GM18520 (cell line): ENCODE results near the gene LBP.
"Not testable (repeated sequence)": the region's sequence is repeated elsewhere in the genome, so short reads cannot be mapped to it uniquely, and the experiment has no call there.

Source experiments
- ATAC-seq: cut with Tn5 transposase; IDR thresholded peaks from one replicate; pipeline ENCODE4 v1.9.1; 2021; ENCODE audit not compliant: unreplicated experiment

LBP gene

DNA sequence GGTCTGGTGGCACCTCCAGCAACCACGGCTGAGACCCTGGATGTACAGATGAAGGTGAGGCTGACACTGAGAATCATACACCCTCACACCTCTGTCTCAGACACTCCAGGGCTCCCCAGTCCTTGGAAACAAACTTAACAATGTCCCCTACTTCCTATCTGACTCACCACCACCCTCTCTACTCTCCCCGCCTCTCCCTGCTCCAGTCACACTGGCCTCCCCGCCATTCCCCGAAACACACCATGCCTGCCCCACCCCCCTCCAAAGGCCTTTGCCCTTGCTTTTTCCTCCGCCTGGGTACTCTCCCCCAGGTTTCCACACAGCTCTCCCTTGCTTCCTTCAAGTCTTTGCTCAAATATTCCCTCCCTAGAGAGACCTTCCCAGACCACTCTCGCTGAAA lies 26.1 kb upstream of the LBP start:
- no peak for ATAC-seq

DNA sequence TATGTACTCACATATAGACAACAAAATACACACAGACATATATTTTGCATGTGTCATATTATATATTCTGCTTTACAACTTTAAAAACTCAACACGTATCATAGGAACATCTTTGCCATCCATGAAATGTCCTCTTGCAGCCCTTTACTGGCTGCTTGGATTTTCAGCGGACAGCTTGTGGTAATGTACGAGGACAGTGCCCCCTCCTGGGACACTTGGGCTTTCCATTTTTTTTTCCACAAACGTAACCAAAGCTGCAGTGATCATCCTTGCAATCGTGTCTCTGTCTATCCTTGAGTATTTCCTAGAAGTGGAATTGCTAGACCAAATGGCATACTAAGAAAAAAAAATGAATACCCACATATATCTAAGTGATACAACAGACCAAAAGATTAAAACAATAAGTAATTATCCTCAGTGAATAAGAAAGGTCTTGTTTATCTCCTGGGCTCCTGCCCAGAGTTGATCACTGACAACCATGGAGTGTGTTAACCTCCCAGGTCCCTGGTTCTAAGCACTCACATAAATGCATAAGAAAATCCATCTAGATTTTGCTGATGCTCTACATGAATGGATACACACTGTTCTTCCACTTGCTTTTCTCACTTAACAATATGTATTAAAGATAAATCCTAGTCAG lies 24.2 kb upstream of the LBP start:
- ATAC-seq: no peak

DNA sequence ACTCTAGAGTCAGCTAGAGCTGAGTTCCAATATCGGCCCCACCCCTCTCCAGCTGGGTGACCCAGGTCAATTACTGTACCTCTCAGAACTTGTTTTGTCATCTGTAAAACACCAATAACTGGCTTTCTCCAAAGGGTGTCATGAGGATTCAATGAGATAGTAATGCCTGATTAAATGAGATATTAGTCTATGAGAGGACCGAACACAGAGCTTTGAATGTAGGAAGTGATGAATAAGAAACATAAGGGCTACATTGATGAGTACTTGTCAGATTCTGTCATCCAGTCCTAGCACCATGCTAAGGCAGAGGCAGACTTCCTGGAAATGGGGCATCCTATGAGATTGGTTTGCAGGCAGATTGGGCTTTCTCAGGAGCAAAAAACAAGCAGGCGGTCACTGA lies 22.1 kb upstream of the LBP start:
- ATAC-seq: no peak

DNA sequence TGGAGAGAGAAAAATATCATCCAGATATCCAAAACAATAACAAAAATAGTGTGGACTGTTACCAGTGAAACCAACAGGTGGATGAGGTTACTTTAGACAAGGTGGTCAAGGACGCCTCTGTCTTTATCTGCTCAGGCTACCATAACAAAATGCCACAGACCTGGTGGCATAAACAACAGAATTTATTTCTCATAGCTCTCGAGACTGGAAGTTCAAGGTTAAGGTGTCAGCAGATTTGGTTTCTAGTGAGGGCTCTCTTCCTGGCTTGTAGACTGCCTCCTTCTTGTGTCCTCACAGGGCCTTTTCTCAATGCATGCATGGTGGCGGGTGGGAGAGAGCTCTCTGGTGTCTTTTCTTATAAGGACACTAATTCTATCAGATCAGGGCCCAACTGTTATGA lies 21.1 kb upstream of the LBP start:
- no peak for ATAC-seq

DNA sequence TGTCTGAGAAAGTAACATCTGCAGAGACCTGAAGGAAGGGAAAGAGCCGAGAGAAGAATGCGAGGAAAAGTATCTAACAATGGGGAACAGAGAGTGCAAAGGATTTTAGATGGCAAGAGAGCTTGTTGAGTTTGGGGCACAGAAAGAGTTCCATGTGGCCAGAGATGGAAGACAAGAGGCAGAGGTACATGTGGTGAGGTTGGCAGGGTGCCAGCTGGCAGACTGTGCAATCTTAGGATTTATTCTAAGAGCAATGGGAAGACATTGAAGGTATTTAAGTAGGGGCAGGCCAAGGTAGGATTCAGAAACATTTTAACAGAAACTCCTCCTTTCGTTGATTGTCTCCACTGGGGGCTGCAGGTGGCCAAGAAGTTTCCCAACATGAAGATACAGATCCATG lies 20.4 kb upstream of the LBP start:
- no peak for ATAC-seq

DNA sequence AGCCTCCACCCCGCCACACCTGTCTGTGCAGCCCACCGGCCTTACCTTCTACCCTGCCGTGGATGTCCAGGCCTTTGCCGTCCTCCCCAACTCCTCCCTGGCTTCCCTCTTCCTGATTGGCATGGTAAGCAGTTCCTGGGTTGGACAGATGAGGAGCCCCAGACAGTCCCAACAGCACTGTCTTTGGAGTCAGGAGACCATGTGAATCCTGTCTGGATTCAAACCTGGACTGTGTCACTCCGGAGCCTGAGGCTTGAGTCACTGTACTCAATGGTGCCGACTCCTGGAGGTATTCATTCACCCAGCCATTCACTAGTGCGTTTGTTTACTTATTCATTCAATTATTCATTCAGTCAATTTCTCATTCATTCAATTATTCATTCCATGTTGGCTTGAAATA lies 20.0 kb upstream of the LBP start:
- ATAC-seq: no peak

DNA sequence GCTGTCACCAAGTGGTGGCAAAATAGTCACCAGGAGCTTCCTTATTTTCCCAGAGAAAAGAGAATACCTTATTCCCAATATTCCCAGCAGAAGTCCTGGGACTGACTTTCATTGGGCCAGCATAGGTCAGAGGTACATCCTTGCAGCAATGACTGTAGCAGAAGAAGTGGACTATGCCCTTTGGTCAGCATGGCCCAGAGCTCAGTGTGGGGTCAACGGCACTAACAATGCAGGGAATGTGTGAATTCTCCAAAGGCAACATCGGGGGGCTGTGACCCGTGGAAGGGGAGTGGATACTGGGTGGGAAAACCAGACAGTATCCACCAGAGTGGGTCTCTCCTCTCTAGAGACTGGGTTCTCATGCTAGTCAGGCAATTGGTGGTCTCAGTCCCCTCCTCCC lies 15.6 kb upstream of the LBP start:
- ATAC-seq: no peak

DNA sequence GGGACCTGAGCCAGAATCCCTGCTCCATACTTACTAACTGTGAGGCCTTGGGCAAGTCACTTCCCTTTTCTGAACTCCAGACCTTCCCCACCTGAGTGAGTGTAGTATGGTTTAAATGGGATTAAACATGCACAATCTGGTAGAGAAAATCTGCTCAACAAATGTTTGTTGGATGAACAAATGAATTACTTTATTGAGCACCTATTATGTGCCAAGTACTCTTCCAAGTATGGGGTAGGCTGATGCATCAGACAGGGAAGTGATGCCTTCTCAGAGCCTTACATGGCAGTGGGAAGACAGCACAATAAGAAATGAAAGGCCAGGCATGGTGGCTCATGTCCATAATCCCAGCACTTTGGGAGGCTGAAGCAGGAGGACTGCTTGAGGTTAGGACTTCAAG lies 15.0 kb upstream of the LBP start:
- no peak for ATAC-seq

DNA sequence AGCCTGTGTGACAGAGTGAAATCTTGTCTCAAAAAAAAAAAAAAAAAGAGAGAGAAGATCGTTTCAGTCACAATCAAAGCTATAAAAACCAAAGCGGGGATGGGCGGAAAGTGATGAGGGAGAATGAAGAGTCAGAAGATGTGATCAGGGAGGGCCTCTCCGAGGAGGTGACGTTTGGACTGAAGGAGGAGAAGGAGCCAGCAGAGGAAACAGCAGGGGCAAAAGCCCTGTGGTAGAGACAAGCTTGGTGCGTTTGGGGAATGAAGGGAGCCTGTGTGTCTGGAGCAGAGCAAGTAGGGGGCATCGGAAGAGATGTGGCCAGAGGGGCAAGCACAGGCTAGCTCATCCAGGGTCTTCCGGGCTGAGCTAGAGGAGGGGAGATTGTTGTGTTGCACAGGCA lies 14.5 kb upstream of the LBP start:
- no peak for ATAC-seq

DNA sequence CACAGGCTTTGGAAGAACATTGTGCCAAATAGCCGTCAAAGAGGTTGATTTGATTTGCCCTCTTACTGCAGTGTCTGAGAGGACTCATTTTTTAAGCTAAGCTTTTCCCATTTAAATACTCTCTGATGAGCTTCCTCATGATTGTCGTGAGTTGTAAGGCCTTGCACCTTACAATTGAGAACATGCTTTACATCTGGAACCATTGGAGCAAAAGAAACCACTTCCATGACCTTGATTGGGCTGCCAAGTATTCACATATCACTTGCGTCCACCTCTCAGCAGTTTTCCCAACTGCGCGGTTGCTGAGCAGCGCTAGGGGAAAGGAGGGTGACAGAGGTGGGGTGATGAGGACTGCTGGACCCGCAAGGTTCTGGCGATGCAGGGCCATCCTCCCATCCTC lies 12.3 kb upstream of the LBP start:
- no peak for ATAC-seq

DNA sequence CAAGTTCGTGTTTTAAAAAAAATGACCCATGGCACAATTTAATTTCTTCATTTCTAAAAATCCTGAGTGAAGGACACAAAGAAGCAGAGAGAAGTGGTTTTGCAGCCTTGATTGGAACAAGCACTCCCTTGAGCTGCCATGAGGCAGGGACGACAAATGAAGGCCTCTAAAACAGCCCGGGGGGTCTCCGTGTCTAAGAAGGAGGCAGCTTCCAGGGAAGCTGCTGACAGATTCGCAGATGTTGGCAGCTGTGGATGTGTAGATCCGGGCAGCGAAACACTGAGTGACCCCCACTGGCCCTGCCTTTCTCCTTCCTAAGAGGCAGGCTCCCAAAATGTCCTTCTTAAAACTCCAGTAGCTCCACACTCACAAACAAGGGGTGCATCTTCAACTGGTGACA lies 9.6 kb upstream of the LBP start:
- no peak for ATAC-seq

DNA sequence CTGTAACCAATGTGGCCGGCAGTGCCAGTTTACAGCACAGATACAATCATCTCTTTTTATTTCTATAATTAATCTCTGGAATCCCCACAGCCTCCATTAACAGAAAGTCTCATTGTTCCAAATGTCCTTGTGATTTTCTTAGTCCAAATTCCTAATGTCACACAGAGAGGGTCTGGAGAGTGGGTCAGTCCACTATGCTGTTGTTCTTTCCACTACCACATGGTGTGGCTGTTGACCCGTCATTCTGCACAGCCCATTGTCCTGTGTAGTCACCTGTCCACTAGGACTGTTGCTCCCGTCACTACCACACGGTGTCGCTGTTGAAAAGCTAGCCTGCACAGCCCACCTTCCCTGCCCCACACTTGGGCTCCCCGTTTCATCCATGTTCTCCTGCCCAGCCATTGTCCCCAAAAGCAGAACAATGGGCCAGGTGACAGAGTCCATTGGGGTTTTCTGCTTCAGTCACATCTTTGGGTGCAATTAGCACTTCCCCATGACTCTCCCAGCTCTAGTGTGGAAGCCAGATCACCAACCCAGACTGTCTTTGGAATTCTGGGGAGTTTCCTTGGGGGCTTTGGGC lies 8.6 kb upstream of the LBP start:
- ATAC-seq: no peak

DNA sequence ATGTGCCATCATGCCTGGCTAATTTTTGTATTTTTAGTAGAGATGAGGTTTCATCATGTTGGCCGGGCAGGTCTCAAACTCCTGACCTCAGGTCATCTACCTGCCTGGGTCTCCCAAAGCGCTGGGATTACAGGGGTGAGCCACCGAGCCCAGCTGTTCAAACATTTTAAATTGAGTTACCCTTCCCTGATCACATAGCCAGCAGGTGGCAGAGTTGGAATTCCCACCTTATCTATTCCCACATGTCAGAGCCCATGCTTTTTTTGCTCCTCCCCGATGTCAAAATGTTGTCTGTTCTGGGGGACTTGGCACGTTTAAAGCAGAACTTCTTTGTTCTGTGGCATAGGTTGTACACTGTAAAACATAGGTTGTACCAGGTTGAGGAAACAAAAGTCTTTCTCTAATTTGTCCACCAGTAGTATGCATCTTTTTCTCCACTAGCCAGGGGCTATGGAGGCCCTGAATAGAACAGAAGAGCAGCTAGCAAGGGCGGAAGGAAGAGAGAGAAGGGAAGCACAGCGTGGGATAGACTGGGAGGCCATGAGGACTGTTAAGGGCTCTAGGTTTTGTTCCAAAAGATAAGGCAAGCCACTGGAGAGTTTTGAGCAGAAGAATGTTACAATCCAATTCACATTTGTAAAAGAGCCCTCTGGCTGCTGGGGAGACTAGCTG lies 7.3 kb upstream of the LBP start:
- ATAC-seq: no peak

DNA sequence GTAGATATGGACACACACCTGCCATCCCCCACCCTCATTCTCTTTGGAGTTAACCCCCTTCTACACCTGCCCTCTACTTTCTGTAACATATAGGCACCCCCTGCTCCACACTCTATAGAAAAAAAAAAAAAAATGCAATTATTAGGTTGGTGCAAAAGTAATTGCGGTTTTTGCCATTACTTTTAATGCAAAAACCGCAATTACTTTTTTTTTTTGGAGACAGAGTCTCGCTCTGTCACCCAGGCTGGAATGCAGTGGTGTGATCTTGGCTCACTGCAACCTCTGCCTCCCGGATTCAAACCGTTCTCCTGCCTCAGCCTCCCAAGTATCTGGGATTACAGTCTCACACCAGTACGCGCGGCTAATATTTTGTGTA lies 6.8 kb upstream of the LBP start:
- not testable (repeated sequence) for ATAC-seq

DNA sequence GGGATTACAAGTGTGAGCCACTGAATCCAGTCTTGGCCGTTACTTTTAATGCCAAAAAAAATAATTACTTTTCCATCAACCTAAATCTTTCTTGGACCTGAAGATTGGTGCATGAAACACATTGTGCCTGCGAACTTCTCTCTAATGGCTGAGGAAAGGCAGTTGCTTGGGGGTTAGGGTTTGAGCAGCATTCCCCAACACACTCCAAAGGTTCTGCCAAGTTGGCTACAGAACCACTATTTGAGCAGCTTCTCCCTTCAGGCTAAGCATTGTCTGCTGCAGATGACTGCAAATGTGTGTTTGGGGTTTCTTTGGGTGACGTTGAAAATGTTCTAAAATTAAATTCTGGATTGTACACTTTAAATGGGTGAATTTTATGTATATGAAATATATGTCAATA lies 6.3 kb upstream of the LBP start:
- no peak for ATAC-seq

DNA sequence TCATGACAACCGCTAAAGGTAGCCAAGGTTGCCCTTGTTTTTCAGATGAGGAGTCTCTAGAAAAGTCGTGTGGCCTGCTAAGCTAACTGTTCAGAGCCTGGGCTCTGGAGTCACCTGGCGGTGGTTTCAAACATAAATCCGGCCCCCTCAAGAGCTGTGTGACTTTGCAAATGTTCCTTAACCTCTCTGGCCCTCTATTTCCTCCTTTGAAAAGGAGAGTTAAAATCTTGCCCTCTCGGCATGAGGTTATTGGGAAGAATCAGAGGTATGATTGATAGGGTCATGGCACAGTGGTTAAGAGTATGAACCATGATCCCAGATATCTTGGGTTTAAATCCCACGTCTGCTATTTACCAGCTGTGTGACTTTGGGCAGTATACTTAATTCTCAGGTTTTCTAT lies 5.6 kb upstream of the LBP start:
- no peak for ATAC-seq

DNA sequence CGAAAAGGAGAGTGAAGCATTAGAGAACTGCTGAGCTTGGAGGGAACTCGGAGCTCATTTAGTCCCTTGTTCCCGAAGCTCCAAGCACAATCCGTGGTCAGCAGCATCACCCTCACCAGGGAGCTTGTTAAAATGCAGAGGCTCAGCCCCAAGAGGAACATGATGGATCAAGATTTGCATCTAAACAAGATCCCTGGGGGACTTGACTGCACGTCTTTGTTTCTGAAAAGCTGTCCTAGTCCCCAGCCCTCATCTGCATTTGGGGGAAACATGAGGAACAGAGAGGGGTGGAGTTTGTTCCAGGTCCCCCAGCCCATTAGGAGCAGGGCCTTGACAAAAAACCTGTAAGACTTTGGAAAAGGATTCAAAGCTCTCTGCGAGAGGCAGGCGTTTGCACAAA lies 4.1 kb upstream of the LBP start:
- no peak for ATAC-seq

DNA sequence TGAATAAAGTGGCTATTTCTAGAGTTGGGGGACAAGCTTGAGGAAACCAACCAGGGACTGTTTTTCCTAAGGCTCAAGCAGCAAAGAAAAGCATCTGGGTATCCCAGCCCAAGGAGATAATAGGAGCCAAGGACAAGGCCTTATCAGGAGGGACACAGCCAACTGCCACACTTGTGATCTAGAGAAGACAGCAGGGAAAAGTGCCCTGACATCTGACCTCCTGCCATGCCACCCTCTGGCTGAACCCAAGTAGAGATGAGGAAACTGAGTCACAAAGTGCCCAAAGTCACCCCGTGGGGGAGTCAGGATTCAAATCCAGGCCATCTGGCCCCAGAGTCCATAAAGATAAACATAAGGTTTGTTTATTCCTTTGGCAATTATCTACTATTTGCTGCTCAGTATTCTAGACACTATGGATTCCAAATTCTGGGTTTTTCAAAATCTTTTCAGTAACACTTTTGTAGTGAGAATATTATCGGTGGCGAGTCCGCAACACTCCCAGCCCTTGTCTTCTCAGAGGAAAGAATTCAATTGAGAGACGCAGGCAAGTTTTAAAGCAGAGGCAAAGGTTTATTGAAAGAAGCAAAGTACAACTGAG lies 3.5 kb upstream of the LBP start:
- no peak for ATAC-seq

DNA sequence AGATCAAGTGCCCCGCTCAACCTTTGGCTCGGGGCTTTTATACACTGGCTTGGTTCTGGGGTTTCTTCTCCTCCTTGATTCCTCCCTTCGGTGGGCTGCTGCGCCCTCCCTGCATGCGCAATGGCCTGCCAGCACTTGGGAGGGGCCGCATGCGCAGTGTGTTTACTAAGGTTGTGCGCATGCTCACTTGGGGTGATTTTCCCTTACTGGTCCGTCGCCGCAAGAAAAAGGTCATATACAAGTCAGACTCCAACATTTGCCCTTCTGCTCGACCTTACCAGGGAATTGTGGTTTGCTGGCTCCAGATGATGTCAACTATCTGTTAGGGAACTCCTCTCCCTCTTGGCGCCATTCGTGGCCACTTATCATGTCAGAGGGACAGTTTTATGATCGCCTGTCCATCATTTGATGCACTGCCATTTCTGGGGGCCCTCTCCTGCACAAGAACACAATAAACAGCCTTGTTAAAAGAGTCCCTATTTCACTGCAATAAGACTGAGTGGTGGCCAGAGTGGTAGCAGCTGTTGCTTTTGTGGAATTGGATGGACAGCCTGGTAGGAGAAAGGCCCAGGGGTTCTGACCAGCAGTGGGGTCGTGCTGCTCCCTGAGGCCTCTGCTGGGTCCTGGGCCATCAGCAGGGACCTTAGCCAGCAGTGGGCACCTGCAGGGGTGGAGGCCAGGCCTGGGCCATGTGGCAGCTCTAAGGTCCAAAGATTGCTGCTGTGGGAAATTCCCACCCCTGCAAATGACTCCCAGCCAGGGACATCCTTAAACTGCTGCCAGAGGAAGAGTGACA lies 2.8 kb upstream of the LBP start:
- no peak for ATAC-seq

DNA sequence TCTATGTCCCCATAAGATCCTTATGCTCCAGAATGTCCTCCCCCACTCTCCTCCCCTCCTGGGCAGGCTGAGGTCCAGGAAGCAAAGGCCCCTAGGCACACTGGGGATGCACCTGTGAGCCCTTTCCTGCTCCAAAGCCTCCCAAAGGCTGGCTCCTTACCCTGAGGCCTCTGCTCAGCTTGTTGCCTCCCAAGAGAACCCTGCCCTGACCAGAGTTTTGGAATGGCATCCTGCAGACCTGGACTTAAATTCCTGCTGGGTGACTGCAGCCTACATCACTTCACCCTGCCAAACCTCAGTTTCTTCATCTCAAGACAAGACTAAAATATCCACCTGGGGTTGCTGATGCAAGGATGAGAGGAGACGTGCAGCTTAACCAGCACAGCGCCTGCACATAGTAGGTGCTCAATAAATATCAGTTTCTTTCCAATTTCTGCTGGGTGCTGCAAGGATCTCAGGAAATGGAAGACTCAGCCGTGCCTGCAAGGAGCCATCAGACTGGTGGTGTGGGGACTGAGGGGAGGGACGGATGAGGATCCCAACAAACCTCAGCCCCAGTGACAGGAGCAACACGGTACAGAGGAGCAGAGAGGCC lies 2.1 kb upstream of the LBP start:
- no peak for ATAC-seq

DNA sequence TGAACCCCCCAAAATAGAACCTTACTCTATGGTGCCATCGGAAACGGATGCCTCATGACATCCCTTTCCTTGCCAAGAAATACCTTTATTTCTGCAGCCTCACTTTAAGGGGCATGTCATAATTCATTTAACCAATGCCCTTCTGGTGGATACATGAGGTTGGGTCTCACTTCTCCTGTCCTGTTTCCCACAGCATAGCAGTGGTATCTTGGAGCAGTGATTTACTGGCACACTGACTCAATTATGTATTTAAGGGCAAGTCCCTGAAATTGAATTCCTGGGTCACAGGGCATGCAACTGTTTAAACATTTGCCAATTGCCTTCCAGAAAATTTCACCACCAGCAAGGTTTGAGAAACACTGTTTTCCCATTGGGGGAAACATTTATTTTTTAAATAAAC lies 639 bp upstream of the LBP start:
- ATAC-seq: no peak
